GM19372 (cell line): Measurements from ENCODE around the gene NGEF.

ENCODE experiments used
- ATAC-seq: cut with Tn5 transposase; IDR thresholded peaks from one replicate; pipeline ENCODE4 v1.9.1; 2021; ENCODE audit warnings: mild to moderate bottlenecking, low read depth, moderate library complexity; ENCODE audit not compliant: unreplicated experiment

NGEF gene

DNA sequence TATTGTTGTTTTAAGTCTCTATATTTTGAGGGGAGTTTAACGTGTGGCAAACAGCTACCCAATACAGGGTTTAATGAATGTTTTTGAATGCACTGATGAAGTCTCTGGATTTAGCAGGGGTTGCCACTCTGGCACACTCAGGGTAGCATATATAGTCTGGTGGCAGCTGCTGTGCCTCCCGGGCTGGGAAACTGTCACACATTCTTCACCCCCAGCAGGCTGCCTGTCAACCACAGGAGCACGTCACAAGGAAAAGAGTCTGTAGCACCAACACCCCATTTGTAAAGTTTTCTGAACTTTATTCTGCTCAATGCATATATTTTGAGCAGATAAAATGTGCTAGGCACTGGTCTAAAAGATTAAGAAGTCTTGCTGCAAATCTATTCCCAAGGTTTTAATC, 39.3 kb downstream of the NGEF start:
- no peak for ATAC-seq

DNA sequence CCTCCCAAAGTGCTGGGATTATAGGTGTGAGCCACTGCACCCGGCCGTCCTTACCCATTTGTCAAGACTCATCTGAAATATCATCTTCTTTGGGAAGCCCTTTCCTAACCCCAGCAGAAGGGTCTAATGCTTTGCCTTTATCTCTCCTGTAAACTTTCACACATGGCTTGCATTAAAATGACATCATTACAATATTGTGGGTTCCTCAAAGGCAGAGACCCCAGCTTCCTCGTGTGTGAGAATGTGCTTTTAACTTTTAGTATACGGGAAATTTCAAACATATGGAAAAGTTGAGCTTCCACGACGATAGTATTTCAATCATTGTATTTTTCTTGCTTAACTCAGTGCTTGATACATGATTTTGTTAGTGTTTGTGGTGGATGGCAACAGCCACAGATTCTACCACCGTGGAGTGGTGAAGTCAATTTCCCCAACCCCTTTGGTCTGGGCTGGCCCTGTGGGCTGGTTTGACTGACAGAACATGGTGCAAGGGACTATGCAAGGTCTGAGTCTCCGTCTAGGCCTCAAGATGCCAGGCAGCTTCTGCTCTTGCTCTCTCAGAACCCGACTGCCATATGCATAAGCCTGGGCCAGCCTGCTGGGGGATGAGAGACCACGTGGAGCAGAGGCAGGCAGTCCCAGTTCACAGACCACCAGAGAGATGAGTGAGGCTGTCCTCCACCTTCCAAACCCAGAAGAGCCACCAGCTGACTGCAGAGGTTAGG, 39.9 kb downstream of the NGEF start:
- ATAC-seq = no peak

DNA sequence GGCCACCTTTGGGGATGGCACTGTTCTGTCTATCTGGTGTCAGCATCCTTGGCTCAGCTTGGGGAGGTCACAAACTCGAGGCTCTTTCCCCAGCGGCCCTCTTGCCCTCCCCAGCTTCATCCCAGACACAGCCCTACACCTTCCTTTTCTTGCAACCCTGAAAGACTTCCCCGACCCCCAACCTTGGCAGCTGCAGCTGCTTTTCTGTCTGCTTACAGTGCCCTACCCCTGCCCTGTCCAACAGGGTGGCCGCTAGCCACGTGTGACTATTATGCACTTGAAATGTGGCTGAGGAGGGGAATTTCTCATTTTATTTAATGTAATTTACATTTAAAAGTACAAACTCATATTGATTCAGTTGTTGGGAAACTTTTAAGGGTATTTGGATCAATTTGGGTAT, 41.3 kb downstream of the NGEF start:
- no peak for ATAC-seq

DNA sequence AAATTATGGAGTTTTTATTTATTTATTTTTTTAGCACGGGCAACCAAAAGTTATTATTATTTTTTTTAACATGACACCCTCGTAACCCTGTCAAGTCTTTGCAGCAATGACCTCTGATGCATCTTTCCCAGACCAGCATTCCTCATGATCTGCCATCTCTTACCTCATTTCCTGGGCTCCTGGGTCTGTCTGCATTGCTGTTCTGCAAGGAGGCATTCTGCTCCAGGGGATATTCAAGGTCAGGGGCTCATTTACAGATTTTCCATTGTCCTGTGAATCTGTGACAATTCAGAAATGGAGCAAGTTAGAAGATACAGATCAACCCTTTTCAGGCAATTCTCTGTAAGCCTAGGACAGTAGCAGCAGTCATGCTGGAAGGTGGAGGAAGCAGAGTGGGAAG, 43.0 kb downstream of the NGEF start:
- ATAC-seq = no peak

DNA sequence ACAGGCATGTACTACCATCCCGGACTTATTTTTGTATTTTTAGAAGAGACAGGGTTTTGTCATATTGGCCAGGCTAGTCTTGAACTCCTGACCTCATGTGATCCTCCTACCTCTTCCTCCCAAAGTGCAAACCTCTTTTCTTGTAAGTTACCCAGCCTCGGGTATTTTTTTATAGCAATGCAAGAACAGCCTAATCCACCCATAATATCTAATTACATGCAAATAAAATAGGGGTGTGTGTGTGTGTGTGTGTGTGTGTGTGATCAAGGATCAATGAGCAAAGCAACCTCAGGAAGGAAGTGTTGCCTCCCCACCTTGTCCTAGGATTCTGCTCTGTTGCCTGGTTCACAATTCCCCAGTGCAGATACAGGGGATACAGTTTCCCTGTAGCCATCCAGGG, 45.6 kb downstream of the NGEF start:
- no peak for ATAC-seq

DNA sequence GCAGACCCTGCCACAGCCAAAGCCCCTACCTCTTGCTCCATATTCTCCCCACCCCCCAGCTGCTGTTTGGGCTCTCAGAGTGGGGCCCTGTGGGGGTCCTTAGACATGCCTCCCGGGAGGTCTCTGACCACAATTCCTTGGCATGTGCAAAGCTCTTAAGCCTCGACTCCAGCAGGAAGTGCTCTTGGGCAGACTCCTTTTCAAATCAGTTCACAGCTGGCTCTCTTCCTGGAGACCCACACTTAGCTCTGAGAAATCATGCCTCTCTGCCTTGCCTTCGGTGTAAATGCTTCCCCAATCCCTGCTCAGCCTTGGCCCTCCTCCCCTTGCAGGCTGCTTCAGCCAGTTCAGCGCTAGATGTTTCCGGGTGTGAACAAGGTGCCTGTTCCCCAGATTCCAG, 46.9 kb downstream of the NGEF start:
- ATAC-seq = no peak

DNA sequence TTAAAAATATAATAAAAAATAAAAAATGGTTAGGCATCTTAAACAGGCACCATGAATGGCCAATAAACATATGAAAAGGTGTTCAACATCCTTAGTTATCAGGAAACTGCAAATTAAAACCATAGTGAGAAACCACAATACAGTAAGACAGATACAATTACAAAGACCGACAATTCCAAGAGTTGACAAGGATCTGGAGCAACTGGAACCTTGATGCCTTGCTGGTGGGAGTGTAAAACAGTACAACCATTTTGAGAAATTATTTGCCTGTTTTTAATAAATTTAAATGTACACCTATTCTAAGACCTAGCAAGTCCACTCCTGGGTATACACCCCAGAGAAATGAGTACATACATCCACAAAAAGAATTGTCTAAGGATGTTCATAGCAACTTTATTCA, 49.1 kb downstream of the NGEF start:
- no peak for ATAC-seq

DNA sequence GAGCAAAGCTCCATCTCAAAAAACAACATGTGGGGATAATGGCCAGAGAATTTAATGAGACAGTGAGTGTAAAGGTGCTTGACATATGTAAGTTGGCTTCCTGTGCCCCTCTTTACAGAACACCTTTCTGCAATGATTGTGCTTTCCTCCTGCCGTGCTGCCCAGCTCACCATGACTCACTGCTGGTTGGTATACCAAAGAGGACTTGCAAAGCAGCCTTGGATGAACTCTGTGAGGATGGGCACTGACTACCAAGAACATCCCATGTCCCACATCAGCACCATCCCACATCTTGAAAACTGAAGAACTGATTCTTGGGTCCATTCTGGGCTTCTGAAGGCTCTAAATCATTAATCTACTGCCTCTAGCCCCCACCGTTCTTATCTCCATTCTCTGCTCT, 52.2 kb downstream of the NGEF start:
- ATAC-seq = no peak

DNA sequence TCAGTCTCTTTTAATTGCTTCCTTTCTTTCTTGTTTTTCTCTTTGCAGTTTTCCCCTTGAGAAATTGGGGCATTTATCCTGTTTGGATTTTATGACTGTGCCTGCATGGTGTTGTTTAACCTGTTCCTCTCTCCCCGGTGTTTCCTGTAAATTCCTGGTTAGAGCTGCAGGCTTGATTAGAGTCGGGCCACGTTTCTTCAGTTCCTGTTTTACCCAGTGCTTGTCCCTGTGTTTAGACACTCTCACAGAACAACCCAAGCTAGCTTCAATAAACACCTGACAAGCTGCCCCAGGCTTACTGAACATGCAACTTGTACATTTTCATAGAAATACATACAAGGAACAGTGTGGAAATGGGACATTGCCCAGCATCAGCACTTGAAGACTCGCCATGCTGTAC, 53.9 kb downstream of the NGEF start:
- no peak for ATAC-seq

DNA sequence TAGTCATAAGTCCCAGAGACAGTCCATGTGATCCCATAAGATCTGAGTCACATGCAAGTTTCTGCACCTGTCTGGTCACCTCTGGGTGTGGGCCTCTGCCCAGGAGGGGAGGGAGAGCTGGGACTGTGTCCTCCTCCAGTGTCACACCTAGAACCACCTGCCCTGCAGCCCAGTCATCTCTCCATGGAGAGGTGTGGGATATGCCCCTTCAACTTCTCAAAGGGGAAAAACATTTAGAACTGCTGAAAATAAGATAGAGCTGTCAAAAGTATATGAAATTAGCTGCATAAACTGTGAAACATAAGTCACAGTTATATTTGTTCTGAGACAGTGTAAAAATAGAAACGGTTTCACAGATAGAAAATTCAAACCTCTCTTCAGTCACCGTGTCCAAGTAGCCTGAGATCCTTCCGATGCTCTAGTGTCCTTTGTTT, 55.4 kb downstream of the NGEF start:
- no peak for ATAC-seq

DNA sequence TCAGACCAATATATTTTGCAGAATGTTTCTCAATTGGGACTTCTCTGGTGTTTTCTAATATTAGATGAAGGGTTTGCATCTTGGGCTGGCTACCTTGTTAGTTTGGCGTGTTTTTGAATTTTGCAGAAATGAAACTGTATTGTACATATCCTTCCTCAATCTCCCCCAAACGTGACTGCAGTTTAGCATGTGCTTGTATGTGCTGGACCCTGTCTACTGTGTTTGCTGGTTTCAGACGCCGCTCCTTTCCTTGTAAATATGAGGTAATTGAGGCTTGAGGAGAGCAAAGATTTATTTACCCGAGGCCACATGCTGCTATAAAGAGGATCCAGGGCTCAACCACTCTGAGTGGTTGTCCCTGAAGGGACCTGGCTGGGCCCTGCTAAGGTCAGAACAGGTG, 57.2 kb downstream of the NGEF start:
- no peak for ATAC-seq

DNA sequence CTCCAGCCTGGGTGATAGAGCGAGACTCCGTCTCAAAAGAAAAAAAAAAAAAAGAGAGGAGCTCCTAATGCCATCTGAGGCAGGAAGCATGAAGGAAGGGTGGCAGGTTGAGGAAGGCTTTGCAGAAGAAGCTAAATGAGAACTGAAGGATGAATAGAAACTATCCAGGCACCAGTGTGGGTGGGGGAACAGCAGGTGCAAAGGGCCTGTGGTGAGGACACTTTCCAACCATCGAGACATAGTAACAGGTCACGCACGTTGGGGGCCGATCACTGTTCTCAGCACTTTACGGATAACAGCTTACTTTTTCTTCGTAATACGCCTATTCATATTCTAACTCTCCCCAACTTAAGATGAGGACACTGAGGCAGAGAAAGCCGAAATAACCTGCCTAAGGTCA, 58.4 kb downstream of the NGEF start:
- no peak for ATAC-seq

DNA sequence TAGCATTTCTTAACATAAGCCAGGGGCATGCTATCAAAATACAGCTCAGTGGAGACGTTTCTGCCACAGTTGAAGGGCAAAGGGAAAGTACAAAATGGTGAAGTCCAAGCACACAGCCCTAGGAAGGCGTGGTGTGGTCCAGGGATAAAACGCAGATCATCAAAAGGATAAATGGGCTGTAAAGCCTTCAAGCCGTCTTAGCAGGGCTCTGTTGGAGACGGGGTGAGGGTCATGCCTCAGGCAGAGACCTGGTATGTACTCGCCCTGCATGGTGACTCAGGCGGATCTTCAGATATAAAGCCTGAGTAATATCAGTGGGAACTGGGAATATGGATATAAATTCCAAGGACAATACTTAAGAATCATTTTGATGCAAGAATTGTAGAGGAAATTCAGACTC, 61.2 kb downstream of the NGEF start:
- ATAC-seq = no peak

DNA sequence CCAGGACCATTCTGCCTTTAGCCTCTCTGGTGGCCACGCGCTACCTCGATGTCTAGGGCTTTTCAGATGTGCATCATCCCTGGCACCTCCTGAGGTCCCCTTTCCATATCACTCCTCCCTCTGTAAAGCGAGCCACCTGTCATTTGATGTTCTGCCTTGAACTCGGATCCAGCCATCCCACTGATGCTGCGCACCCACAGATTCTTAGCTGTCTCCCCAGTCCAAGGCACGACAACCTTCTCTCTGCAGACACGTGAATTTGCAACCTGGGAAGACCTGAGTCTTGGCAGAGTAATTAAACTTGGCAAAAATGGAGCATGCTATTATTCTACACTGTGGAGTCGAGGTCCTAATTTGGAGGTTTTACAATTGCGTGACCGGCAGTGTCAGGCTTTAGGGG, 61.9 kb downstream of the NGEF start:
- no peak for ATAC-seq

DNA sequence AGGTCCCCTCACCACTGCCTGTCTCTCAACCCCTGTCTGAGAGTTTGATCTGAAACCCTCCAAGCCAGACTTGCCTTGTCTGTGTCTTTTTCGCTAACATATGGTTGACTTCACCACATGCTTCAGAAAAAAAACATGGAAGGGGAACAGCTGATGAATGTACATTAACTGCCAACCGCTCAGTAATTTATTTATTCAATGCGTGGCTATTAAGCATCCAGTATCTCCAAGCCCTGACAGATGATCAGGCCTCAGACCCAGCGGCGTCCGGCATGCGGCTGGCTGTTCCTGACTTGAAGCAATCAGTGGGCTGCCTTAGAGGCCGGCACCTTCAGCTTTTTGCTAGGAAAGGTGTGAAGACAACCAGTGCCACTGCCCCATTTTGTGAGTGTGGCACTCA, 62.3 kb downstream of the NGEF start:
- ATAC-seq = no peak

DNA sequence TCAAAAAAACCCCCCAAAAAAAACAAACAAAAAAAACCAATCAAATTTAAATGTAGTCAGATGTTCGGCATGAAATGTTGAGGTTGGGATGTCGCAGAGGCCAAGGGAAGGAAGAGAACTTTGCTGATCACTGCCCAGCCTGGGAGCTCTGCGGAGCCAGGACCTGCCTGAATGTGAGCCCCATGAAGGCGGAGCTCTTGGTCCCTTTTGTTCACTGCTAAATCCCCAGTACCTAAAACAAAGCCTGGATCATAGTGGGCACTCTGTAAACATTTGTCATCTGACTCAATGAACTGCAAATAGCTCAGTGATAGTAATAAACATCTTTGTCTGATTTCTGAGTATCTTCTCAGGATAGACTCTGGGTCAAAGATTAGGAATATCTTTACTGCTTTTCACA, 64.0 kb downstream of the NGEF start:
- no peak for ATAC-seq

DNA sequence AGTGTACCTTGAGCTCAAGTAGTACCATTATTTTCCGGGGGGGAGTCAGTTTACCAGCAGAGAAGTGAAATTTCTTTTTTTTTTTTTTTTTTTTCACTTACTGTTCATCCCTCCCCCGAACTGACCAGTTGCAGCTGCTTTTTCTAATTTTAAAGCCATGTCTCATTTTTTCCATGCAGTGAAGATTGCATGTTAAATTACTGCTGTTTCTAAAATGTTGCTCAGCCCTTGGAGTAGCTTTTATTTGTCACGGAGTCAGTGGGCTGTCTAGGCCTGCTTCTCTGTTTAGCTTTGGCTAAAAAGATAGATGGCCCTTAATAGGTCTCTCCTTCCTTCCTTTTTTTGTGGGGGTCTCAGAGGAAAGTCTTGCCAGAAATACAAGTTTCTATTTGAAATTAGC, 70.2 kb downstream of the NGEF start:
- no peak for ATAC-seq

DNA sequence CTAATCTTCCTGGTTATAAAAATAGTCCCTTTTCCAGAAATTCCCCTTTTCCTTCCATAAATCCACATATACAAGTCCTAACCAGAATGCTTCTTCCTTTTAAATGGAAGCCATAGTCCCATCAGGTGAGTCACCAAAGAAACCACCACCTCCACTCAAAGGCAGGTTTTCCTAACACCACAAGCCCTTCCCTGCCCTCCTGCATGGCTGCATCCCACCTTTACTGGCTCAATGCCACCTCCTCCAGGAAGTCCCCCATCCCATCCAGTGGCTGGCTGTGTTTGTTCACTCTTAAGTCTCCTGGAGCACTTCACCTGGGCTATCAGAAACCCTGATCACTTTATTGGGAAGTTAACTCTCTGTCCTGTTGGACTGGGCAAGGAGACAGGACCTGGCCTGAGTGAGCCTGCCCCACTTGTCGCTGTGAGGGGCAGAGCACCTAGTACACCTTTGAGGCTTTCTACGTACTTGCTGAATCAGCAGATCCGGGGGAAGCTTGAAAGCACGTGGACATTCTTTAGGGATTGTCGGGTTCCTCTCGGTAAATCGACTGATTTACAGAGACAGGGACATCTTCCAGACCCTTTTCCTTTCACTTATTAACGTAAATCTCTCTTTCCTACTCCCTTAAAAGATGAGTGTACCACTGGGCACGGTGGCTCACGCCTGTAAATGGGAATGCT, 71.0 kb downstream of the NGEF start:
- ATAC-seq = no peak

DNA sequence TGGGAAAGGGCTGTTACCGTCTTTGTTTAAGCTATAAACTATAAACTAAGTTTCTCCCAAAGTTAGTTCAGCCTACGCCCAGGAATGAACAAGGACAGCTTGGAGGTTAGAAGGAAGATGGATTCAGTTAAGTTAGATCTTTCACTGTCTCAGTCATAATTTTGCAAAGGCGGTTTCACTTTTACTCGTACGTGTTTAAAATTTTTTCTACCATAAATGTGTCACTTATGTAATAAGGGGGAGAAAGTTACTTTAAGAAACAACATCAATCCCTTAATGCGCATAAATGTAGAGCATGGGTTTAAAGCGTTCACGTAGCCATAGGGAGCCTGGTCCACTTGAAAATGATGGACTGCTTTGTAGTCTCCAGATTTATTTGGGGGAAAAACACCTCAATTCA, 71.7 kb downstream of the NGEF start:
- no peak for ATAC-seq

DNA sequence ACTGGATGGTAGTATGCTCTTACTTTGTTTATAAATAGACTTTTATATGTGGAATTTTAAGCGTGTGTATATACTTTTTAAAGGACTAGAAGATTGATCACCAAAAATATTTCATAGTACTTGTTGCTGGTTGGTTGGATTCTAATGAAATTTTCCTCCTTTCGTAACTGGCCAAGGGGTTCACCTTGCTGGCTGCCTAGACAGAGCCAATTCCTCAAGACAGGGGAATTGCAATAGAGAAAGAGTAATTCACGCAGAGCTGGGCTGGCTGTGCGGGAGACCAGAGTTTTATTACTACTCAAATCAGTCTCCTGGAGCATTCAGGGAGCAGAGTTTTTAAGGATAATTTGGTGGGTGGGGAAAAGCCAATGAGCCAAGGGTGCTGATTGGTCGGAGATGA, 72.3 kb downstream of the NGEF start:
- no peak for ATAC-seq

DNA sequence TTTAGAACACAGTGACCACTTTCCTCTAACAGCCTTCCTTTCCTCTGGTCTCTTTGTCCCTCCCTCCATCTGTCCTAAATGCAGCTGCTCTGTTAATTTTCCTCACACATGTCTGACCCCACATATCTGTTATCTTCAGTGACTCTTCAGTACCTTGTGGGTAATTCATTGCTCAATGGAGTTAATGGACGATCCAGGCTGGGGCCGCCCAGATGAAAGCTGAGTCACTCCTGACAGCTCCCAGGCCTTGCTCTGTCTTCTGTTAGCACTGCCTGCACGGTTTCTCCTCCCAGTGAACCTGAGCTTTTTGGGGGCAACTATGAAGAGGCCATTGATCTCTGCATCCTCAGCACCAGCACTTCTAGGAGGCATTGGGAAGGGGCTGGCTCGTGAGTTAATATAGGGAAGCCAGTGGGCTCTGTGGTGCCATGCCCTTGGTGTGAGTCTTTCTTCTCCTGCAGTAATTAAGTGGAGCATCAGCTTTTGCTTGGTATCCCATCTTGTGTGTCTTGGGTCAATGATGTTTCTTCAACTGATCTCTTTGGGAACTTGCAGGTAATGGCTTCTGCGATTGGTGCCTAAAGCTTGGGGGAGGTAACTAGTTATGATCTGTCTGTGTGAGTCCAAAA, 75.7 kb downstream of the NGEF start:
- ATAC-seq = no peak

DNA sequence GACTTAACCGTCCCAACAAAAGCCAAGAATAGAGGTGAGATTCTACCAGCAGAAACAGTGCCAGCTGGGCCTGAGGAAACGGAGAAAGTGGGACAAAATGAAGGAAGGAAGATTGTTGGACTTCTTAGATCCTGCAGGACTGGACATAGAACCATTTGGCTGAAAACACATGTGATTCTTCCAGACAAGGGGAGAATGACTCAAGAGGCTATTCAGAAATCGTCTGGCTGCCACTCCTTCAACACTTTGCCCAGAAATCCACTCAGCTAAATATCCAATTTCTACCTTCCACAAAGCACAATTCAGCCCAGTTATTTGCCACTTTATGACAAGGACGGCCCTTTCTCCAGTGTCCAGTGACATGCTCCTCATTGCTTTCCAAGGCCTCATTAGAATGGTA, 81.4 kb downstream of the NGEF start:
- ATAC-seq = no peak
